ENCODE results near the gene SOS1. TPM values are rescaled to one million over a fixed set of nuclear protein-coding genes. Genes with fewer than 3 reads are reported as not detected.

SOS1 gene
- total RNA-seq, 2 donors from 2014 or later = 35.0 to 54.1 TPM

DNA sequence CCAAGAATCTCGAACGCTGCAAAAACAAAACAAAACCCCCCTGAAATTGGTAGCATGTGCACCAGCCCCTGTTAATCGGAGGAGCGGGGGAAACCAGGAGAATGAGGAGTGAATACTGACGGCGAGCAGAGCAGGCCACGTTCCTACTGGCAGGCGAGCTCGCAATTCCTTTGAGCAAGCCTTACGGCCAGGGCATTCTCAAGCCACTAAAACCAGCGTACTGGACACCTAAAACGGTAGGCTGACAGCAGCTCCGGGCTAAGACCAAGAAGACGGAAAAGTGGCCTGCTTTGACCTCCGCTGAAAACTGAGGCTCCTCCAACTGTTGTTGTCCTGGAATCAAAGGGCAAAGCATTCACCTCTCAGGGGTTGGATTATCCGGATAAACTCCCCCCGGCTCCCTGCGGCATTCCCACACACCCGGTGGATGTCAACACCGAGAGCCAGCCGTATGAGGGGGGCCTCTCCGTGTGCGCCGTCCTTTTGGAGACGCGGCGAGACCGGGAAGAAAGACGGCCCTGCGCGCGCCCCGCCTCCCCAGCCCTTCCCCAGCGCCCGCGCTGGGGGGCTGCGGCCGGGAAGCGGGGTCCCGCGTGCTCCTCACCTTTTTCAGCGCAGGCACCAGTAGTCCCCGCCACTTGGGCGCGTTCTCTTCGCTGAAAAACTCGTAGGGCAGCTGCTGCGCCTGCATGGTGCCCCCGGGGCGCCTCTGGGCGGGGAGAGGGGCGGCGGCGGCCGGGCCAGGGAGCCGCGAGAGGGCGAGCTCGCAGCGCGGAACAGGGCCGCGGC, 925 bp downstream of the SOS1 start:
- under 1% methylated on average over 34 of the region's 63 CpGs for WGBS
- Histone ChIP-seq H3K9me3 (no peaks in the 10 kb centered on the region), H3K4me3 (peak overlapping the region; percentile 82 to 84), H3K27ac (peak overlapping the region; percentile 98), H3K27me3 (replicated peaks; ENCODE audit: insufficient read depth) (no peaks in the 10 kb centered on the region), H3K4me1 (replicated peaks) (peaks cover 5% of the 10 kb centered on the region), H3K36me3 (no peaks in the 10 kb centered on the region)
- TF ChIP-seq, protein P1, sequence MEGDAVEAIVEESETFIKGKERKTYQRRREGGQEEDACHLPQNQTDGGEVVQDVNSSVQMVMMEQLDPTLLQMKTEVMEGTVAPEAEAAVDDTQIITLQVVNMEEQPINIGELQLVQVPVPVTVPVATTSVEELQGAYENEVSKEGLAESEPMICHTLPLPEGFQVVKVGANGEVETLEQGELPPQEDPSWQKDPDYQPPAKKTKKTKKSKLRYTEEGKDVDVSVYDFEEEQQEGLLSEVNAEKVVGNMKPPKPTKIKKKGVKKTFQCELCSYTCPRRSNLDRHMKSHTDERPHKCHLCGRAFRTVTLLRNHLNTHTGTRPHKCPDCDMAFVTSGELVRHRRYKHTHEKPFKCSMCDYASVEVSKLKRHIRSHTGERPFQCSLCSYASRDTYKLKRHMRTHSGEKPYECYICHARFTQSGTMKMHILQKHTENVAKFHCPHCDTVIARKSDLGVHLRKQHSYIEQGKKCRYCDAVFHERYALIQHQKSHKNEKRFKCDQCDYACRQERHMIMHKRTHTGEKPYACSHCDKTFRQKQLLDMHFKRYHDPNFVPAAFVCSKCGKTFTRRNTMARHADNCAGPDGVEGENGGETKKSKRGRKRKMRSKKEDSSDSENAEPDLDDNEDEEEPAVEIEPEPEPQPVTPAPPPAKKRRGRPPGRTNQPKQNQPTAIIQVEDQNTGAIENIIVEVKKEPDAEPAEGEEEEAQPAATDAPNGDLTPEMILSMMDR (IDR thresholded peaks at IDR 0.05) = peak in 3 of 4 experiments; percentile 21 to 52 (median 40)
- TF ChIP-seq POLR2A (IDR thresholded peaks at IDR 0.05) (no peak), POLR2AphosphoS5 (IDR thresholded peaks at IDR 0.05) (no peak)
- intact Hi-C loops (cut with DNase I) = loop anchor here (2.0 to 5.0 kb wide), 3 partner anchors 48 to 109 kb away; no protein-coding TSS in a partner anchor
- peak; percentile 42 for DNase-seq (ENCODE audit: low spot score)

DNA sequence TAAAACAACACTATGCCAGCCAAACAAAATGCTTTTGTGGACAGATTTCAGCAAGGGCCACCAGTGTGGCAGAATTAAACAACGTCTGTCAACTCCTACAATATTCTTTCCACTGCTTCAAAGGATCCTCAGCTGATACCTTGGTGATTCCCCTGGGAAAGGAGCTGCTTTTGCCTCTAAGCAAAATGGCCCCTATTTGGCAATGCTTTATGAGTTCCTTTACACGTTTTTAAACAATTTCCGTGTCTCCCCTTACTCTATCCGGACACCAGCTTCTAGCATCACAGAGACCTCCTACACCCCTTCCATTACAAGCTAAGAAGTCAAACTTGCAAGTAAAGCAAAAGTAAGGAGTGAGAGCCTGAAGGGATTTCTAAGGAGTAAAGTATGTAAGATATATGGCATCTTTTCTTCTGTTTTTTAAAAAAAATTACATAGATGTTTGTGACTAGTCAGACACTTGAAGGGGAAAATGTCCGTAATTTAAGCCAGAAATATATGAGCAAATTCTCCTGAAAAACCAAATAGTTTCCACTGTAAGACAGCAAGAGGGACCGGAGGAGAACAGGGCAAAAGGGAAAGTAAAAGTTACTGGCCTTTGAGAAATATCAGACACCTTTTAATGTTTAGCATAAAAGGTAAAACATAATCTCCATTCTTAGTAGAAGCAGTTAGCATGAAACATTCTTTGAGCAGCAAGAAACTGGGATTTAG, 1.9 kb downstream of the SOS1 start:
- intact Hi-C loops (cut with DNase I) = loop anchor here (2.0 kb wide), 1 partner anchor 58 kb away; no protein-coding TSS in a partner anchor
- H3K27ac ChIP-seq = peak overlapping the region; percentile 98
- no peaks in the 10 kb centered on the region for H3K9me3 ChIP-seq
- H3K36me3 ChIP-seq = no peaks in the 10 kb centered on the region
- peak overlapping the region; percentile 82 to 84 for H3K4me3 ChIP-seq
- H3K4me1 ChIP-seq (replicated peaks) = peaks cover 5% of the 10 kb centered on the region
- H3K27me3 ChIP-seq (replicated peaks; ENCODE audit: insufficient read depth) = no peaks in the 10 kb centered on the region
- TF ChIP-seq, protein P1 (IDR thresholded peaks at IDR 0.05) = no peak
- TF ChIP-seq POLR2AphosphoS5 (IDR thresholded peaks at IDR 0.05) (no peak), POLR2A (IDR thresholded peaks at IDR 0.05) (no peak)
- 6% methylated on average over 6 of the region's 6 CpGs for WGBS
- no peak for DNase-seq (ENCODE audit: low spot score)

DNA sequence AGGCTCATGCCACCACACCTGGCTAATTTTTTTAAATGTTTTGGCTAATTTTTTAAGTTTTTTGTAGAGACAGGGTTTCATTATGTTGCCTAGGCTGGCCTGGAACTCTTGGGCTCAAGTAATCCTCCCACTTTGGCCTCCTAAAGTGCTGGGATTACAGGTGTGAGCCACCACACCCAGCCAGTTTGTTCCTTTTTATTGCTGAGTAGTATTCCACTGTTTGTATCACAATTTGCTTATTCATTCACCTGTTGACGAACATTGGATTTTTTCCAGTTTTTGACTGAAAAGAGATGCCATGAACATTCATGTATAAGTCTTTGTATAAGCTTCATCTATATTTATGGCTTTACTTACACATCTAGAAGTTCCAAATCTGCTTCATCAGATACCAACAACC, 5.3 kb downstream of the SOS1 start:
- WGBS = 93% methylated on average over 1 of the region's 1 CpG
- Histone ChIP-seq H3K9me3 (no peaks in the 10 kb centered on the region), H3K27me3 (replicated peaks; ENCODE audit: insufficient read depth) (no peaks in the 10 kb centered on the region), H3K27ac (no peak overlapping the region), H3K4me1 (replicated peaks) (no peaks in the 10 kb centered on the region), H3K4me3 (no peak overlapping the region), H3K36me3 (peaks cover 0 to 4% of the 10 kb centered on the region in 2 donors)
- TF ChIP-seq POLR2A (IDR thresholded peaks at IDR 0.05) (no peak), POLR2AphosphoS5 (IDR thresholded peaks at IDR 0.05) (no peak)
- TF ChIP-seq, protein P1 (IDR thresholded peaks at IDR 0.05) = no peak
- DNase-seq (ENCODE audit: low spot score) = no peak
- intact Hi-C loops (cut with DNase I) = no loop called here

DNA sequence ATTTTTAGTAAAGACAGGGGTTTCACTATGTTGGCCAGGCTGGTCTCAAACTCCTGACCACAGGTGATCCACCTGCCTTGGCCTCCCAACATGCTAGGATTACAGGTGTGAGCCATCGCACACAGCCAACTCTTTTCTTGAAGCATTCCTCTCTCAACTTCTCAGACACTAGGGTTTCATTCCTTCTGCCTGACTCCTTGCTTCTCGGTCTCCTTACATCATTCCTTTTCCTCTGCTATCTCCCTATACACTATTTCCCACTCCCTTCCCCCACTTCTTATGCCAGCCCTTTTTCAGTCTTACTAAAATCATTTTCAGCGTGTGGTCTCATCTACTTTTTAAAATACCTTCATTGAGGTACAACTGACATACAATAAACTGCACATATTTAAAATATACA, 6.1 kb downstream of the SOS1 start:
- no peaks in the 10 kb centered on the region for H3K27me3 ChIP-seq (replicated peaks; ENCODE audit: insufficient read depth)
- H3K4me1 ChIP-seq (replicated peaks) = no peaks in the 10 kb centered on the region
- H3K27ac ChIP-seq = no peak overlapping the region
- no peak for DNase-seq (ENCODE audit: low spot score)
- H3K36me3 ChIP-seq = peaks cover 0 to 4% of the 10 kb centered on the region in 2 donors
- intact Hi-C loops (cut with DNase I) = no loop called here
- H3K9me3 ChIP-seq = no peaks in the 10 kb centered on the region
- WGBS = 97% methylated on average over 3 of the region's 3 CpGs
- no peak for TF ChIP-seq POLR2AphosphoS5 (IDR thresholded peaks at IDR 0.05)
- no peak for TF ChIP-seq POLR2A (IDR thresholded peaks at IDR 0.05)
- TF ChIP-seq, protein P1 (IDR thresholded peaks at IDR 0.05) = no peak
- no peak overlapping the region for H3K4me3 ChIP-seq

Measured in prostate gland (tissue), 2 donors.